AG09309 (cell line): ENCODE measurements around the gene CABP4.
A peak's percentile ranks its signal among the peaks of the same experiment; 100 is the strongest.

Experiments used
- DNase-seq: peaks from one replicate; pipeline ENCODE4 v3.0.0-alpha.2; 2010; ENCODE audit warnings: low read depth
- H3K4me3 ChIP-seq: 2 replicates; pipeline ENCODE4 v1.5.1; 2011; ENCODE audit warnings: mild to moderate bottlenecking, low read depth, low read length, moderate library complexity; ENCODE audit not compliant: control insufficient read depth
- TF ChIP-seq, protein P1 (sequence below): IDR thresholded peaks from 2 replicates; pipeline ENCODE4 v1.5.1; 2011; ENCODE audit warnings: mild to moderate bottlenecking, low read depth, low read length, inconsistent platforms; ENCODE audit not compliant: insufficient read depth, control insufficient read depth; ENCODE audit errors: missing control alignments

CABP4 gene

GRCh38 chr11:67440229-67441097 is 14.7 kb upstream of the CABP4 start:
- DNase-seq, result no peak
- no peak overlapping the region for H3K4me3 ChIP-seq
- TF ChIP-seq, protein P1, sequence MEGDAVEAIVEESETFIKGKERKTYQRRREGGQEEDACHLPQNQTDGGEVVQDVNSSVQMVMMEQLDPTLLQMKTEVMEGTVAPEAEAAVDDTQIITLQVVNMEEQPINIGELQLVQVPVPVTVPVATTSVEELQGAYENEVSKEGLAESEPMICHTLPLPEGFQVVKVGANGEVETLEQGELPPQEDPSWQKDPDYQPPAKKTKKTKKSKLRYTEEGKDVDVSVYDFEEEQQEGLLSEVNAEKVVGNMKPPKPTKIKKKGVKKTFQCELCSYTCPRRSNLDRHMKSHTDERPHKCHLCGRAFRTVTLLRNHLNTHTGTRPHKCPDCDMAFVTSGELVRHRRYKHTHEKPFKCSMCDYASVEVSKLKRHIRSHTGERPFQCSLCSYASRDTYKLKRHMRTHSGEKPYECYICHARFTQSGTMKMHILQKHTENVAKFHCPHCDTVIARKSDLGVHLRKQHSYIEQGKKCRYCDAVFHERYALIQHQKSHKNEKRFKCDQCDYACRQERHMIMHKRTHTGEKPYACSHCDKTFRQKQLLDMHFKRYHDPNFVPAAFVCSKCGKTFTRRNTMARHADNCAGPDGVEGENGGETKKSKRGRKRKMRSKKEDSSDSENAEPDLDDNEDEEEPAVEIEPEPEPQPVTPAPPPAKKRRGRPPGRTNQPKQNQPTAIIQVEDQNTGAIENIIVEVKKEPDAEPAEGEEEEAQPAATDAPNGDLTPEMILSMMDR, result no peak

DNA sequence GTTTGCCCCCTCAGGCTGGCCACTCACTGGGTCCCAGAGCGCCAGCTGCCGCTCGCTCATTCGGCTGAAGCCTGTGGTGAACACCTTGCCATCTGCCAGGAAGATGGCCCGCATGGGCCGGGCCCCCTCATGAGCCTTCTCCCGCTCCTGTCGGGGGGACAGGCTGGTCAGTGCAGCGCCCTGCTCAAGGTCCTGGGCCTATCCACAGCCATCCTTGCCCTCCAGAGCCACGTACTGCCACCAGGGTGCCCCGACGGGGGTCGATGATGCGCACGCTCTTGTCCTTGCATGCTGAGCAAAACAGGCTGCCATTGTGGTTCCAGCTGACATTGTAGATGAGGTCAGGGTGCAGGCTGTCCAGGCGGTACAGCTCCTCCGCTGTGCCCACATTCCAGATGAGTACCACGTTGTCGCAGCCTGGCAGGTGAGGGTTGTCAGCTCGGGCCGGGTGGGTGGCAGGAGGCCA is 14.0 kb upstream of the CABP4 start:
- H3K4me3 ChIP-seq, result no peak overlapping the region
- no peak for DNase-seq
- TF ChIP-seq, protein P1, result no peak

DNA sequence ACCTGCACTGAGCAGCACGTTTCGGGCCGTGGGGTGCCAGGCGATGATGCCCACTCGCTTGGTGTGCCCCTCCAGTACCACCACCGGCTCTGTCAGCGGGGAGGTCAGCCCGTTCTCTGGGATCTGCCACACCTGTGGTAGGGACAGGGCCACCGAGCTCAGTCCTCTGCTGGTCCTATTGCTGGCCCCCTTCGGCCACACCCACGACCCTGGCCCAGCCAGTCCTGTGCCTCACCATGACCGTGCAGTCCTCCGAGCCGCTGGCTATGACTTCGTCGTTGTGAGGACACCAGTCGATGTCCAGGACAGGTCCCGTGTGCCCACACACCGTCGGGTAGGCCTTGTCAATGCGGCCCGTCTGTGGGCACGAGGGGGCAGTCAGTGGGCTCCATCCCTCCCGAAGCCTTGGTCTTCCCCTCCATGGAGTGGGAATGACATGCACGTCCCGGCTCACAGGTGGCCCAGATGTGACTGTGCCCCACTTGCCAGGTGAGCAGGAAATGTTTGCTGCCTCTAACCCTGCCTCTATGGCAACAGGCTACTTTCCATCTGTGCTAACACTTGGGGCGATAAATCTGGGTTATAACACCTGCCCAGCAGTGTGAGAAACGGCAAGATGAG is 13.3 kb upstream of the CABP4 start:
- TF ChIP-seq, protein P1, result no peak
- DNase-seq, result no peak
- H3K4me3 ChIP-seq, result peak overlapping the region; percentile 95

- no peak for DNase-seq
- TF ChIP-seq, protein P1, result no peak
- H3K4me3 ChIP-seq, result peak overlapping the region; percentile 95
Observed at GRCh38 chr11:67442504-67443404, 12.4 kb upstream of the CABP4 start.

DNA sequence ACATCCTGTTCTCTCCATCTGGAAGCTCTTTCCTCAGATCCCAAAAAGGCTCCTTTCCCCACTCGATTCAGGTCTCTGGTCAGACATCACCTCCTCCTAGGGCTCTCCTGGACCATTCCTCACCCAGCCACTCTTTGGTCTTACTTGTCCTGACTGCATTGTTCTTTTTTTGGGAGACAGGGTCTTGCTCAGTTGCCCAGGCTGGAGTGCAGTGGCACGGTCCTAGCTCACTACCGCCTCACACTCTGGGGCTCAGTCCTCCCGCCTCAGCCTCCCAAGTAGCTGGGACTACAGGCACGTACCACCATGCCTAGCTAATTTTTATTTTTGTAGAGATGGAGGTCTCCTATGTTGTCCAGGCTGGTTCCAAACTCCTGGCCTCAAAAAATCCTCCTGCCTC is 9.6 kb upstream of the CABP4 start:
- DNase-seq, result no peak
- H3K4me3 ChIP-seq, result no peak overlapping the region
- TF ChIP-seq, protein P1, result no peak

GRCh38 chr11:67448220-67448609 is 6.9 kb upstream of the CABP4 start:
- no peak for DNase-seq
- no peak overlapping the region for H3K4me3 ChIP-seq
- TF ChIP-seq, protein P1, result no peak
